SU-DHL-6 (cell line): ENCODE results near the gene IRF7.

Source experiments
- H2AFZ ChIP-seq: fragments of 200-600 bp; sonication (generic); 2 replicates; pipeline ENCODE4 v1.6.1; 2014; ENCODE audit warnings: low read depth, mild to moderate bottlenecking, moderate library complexity, mixed read lengths, antibody characterized with exemption, low read length; ENCODE audit not compliant: severe bottlenecking
- H3F3A ChIP-seq: fragments of 200-600 bp; shearing (Covaris generic); 2 replicates; pipeline ENCODE4 v1.6.0; 2016; ENCODE audit warnings: antibody characterized with exemption, mild to moderate bottlenecking; ENCODE audit not compliant: insufficient read depth
- H3K27ac ChIP-seq: fragments of 200-600 bp; sonication (generic); 2 replicates; pipeline ENCODE4 v1.5.1; 2016; ENCODE audit warnings: low read depth, mild to moderate bottlenecking, low read length, moderate library complexity, mixed read lengths
- H3K27me3 ChIP-seq: fragments of 200-600 bp; sonication (generic), shearing (Covaris generic); 2 replicates; pipeline ENCODE4 v1.6.0; 2014; ENCODE audit warnings: mild to moderate bottlenecking, low read length
- H3K36me3 ChIP-seq: fragments of 200-600 bp; sonication (generic); 2 replicates; pipeline ENCODE4 v1.6.1; 2014; ENCODE audit warnings: mild to moderate bottlenecking, low read length, mixed read lengths
- H3K4me2 ChIP-seq: fragments of 300-600, 200-600 bp; shearing (Covaris generic), sonication (generic); 2 replicates; pipeline ENCODE4 v1.6.0; 2014; ENCODE audit warnings: low read length, low read depth, mild to moderate bottlenecking; ENCODE audit not compliant: poor library complexity, severe bottlenecking
- H3K4me3 ChIP-seq: fragments of 200-600 bp; sonication (generic); 2 replicates; pipeline ENCODE4 v1.5.1; 2014; ENCODE audit warnings: antibody characterized with exemption, low read length, mild to moderate bottlenecking, mixed read lengths; ENCODE audit not compliant: insufficient read depth, poor library complexity, severe bottlenecking
- H3K79me2 ChIP-seq: fragments of 200-600 bp; sonication (generic); 2 replicates; pipeline ENCODE4 v1.6.1; 2014; ENCODE audit warnings: mild to moderate bottlenecking, low read length, moderate library complexity; ENCODE audit not compliant: insufficient read depth
- H3K9ac ChIP-seq: fragments of 200-600 bp; sonication (generic); 2 replicates; pipeline ENCODE4 v1.7.0; 2014; ENCODE audit warnings: mild to moderate bottlenecking, low read length
- H3K9me2 ChIP-seq: fragments of 200-600 bp; sonication (generic); replicated peaks from 2 replicates; pipeline ENCODE4 v1.6.1; 2014; ENCODE audit warnings: low read length; ENCODE audit not compliant: insufficient read depth
- H3K9me3 ChIP-seq: fragments of 200-600 bp; sonication (generic); 2 replicates; pipeline ENCODE4 v1.6.1; 2014; ENCODE audit warnings: low read length, mixed read lengths; ENCODE audit not compliant: insufficient read depth
- H4K20me1 ChIP-seq: fragments of 200-600 bp; sonication (generic); 2 replicates; pipeline ENCODE4 v1.6.1; 2014; ENCODE audit warnings: low read depth, mild to moderate bottlenecking, antibody characterized with exemption, low read length, moderate library complexity, mixed read lengths
- EZH2phosphoT487 ChIP-seq: fragments of 200-600 bp; sonication (generic), shearing (Covaris generic); conservative IDR thresholded peaks from 2 replicates; pipeline ENCODE4 v1.6.1; 2018; ENCODE audit warnings: mild to moderate bottlenecking, antibody characterized with exemption, low read length, moderate library complexity, mixed read lengths
- TF ChIP-seq, protein P1 (sequence below): fragments of 200-600 bp; sonication (generic); IDR thresholded peaks from one replicate; pipeline ENCODE4 v1.5.1; 2017; ENCODE audit warnings: antibody characterized with exemption, mild to moderate bottlenecking, low read length, moderate library complexity; ENCODE audit not compliant: insufficient read depth, poor library complexity, severe bottlenecking

Gene IRF7

DNA sequence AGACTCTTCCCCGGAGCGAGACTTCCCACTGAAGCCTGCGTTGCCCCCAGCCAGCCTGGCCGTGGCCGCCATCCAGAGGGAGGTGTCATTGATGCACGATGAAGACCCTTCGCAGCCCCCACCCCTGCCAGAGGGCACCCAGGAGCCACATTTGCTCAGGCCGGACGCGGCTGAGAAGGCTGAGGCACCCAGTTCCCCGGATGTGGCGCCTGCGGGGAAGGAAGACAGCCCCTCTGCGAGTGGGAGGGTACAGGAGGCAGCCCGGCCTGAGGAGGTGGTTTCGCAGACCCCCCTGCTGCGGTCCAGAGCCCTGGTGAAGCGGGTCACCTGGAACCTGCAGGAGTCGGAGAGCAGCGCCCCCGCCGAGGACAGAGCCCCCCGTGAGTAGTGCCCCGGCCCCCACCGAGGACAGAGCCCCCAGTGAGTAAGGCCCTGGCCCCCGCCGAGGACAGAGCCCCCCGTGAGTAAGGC, 6.4 kb downstream of the IRF7 start:
- Histone ChIP-seq H3K9me2 (no peaks in the 10 kb centered on the region), H3K4me3 (no peak overlapping the region), H3K9me3 (no peaks in the 10 kb centered on the region), H3F3A (peaks cover 10% of the 10 kb centered on the region), H3K36me3 (peaks cover 4% of the 10 kb centered on the region; the same call in 1 of the 2 replicates), H3K79me2 (no peaks in the 10 kb centered on the region), H3K9ac (no peak overlapping the region), H3K27ac (no peak overlapping the region), H3K27me3 (no peaks in the 10 kb centered on the region), H2AFZ (no peak overlapping the region), H3K4me2 (no peak overlapping the region), H4K20me1 (no peaks in the 10 kb centered on the region; the same call in 1 of the 2 replicates)
- TF ChIP-seq, protein P1, sequence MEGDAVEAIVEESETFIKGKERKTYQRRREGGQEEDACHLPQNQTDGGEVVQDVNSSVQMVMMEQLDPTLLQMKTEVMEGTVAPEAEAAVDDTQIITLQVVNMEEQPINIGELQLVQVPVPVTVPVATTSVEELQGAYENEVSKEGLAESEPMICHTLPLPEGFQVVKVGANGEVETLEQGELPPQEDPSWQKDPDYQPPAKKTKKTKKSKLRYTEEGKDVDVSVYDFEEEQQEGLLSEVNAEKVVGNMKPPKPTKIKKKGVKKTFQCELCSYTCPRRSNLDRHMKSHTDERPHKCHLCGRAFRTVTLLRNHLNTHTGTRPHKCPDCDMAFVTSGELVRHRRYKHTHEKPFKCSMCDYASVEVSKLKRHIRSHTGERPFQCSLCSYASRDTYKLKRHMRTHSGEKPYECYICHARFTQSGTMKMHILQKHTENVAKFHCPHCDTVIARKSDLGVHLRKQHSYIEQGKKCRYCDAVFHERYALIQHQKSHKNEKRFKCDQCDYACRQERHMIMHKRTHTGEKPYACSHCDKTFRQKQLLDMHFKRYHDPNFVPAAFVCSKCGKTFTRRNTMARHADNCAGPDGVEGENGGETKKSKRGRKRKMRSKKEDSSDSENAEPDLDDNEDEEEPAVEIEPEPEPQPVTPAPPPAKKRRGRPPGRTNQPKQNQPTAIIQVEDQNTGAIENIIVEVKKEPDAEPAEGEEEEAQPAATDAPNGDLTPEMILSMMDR = no peak
- no peak for TF ChIP-seq EZH2phosphoT487

DNA sequence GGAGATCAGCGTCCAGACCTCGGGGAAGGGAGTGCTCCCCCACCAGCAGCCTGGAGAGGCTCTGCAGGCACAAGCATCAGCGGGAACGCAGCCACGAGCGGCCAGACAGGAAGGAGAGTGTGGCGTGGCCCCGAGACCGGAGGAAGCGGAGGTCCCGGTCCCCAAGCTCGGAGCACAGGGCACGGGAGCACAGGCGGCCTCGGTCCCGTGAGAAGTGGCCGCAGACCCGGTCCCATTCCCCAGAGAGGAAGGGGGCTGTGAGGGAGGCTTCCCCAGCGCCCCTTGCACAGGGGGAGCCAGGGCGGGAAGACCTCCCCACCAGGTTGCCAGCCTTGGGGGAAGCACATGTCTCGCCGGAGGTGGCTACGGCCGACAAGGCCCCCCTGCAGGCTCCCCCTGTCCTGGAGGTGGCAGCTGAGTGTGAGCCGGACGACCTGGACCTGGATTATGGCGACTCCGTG, 6.9 kb downstream of the IRF7 start:
- Histone ChIP-seq H3K79me2 (no peaks in the 10 kb centered on the region), H3K36me3 (peaks cover 4% of the 10 kb centered on the region; the same call in 1 of the 2 replicates), H3K27me3 (no peaks in the 10 kb centered on the region), H4K20me1 (no peaks in the 10 kb centered on the region; the same call in 1 of the 2 replicates), H3F3A (peaks cover 10% of the 10 kb centered on the region), H3K4me2 (no peak overlapping the region), H3K9me3 (no peaks in the 10 kb centered on the region), H3K9ac (no peak overlapping the region), H3K9me2 (no peaks in the 10 kb centered on the region), H3K4me3 (no peak overlapping the region), H2AFZ (no peak overlapping the region), H3K27ac (no peak overlapping the region)
- TF ChIP-seq EZH2phosphoT487 = no peak

DNA sequence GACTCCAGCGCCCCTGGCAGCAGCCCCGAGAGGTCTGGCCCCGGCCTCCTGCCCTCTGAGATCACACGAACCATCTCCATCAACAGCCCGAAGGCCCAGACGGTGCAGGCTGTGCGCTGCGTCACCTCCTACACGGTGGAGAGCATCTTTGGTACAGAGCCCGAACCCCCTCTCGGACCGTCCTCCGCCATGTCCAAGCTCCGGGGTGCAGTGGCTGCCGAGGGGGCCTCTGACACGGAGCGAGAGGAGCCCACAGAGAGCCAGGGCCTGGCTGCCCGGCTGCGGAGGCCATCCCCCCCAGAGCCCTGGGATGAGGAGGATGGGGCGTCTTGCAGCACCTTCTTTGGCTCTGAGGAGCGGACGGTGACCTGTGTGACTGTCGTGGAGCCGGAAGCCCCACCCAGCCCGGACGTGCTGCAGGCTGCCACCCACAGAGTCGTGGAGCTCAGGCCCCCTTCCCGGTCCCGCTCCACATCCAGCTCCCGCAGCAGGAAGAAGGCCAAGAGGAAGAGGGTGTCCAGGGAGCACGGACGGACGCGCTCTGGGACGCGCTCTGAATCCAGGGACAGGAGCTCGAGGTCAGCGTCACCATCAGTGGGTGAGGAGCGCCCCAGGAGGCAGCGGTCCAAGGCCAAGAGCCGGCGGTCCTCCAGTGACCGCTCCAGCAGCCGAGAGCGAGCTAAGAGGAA, 7.6 kb downstream of the IRF7 start:
- Histone ChIP-seq H3K4me3 (no peak overlapping the region), H3K79me2 (no peaks in the 10 kb centered on the region), H3K9me2 (no peaks in the 10 kb centered on the region), H4K20me1 (no peaks in the 10 kb centered on the region; the same call in 1 of the 2 replicates), H3K9me3 (no peaks in the 10 kb centered on the region), H3K27me3 (no peaks in the 10 kb centered on the region), H3K36me3 (peaks cover 4% of the 10 kb centered on the region; the same call in 1 of the 2 replicates), H2AFZ (no peak overlapping the region), H3K27ac (no peak overlapping the region), H3F3A (peaks cover 10% of the 10 kb centered on the region), H3K9ac (no peak overlapping the region), H3K4me2 (no peak overlapping the region)
- TF ChIP-seq, protein P1 = no peak
- no peak for TF ChIP-seq EZH2phosphoT487
